ENCODE measurements around the gene VAT1L. TPM values are rescaled to one million over a fixed set of nuclear protein-coding genes. Genes with fewer than 3 reads are reported as not detected.

Gene VAT1L
- polyA plus RNA-seq, 2 donors, result 0.04 to 0.13 TPM

- Histone ChIP-seq H3K9me3 (ENCODE audit: control insufficient read depth in 2 of 2, insufficient read depth in 1 of 2, low read depth in 1 of 2, low read length in 1 of 2) (peaks cover 0 to 3% of the 10 kb centered on the region in 2 donors), H3K27ac (ENCODE audit: low read depth in 2 of 2, low read length in 1 of 2) (no peak overlapping the region), H3K36me3 (ENCODE audit: control insufficient read depth in 2 of 2, insufficient read depth in 2 of 2, low read length in 1 of 2) (no peaks in the 10 kb centered on the region), H3K4me3 (ENCODE audit: low read depth in 1 of 2, low read length in 2 of 2) (no peak overlapping the region), H3K4me1 (ENCODE audit: control insufficient read depth in 2 of 2, insufficient read depth in 2 of 2, low read length in 1 of 2) (no peaks in the 10 kb centered on the region), H3K27me3 (ENCODE audit: control insufficient read depth in 1 of 2, insufficient read depth in 2 of 2, low read length in 2 of 2) (no peaks in the 10 kb centered on the region)
- 88% methylated on average over 11 of the region's 11 CpGs for WGBS, 2 donors
Measured at GRCh38 chr16:77859493-77860232, 71.3 kb downstream of the VAT1L start.

DNA sequence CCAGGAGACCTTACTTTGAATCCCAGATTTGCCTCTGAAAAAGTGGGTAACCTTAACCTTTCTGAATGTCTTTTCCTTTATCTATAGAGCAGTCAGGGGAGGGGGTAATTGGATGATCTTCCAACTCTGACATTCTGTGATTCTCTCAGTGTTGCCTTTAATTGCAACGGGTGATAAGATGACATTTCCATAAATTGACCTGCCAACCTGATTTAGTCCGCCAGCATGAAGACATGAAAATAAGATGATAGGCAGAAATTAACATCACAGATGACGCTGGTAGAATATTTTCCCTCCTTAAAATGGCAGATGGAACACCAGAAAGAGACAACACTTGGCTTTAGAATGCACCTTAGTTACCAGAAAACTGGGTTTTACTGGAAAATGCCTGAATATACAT lies 72.6 kb downstream of the VAT1L start:
- no peaks in the 10 kb centered on the region for H3K36me3 ChIP-seq (ENCODE audit: control insufficient read depth in 2 of 2, insufficient read depth in 2 of 2, low read length in 1 of 2)
- no peak overlapping the region for H3K27ac ChIP-seq (ENCODE audit: low read depth in 2 of 2, low read length in 1 of 2)
- H3K4me1 ChIP-seq (ENCODE audit: control insufficient read depth in 2 of 2, insufficient read depth in 2 of 2, low read length in 1 of 2), result no peaks in the 10 kb centered on the region
- peaks cover 0 to 3% of the 10 kb centered on the region in 2 donors for H3K9me3 ChIP-seq (ENCODE audit: control insufficient read depth in 2 of 2, insufficient read depth in 1 of 2, low read depth in 1 of 2, low read length in 1 of 2)
- WGBS, 2 donors, result 84 to 86% methylated on average over 3 of the region's 3 CpGs
- no peak overlapping the region for H3K4me3 ChIP-seq (ENCODE audit: low read depth in 1 of 2, low read length in 2 of 2)
- no peaks in the 10 kb centered on the region for H3K27me3 ChIP-seq (ENCODE audit: control insufficient read depth in 1 of 2, insufficient read depth in 2 of 2, low read length in 2 of 2)

DNA sequence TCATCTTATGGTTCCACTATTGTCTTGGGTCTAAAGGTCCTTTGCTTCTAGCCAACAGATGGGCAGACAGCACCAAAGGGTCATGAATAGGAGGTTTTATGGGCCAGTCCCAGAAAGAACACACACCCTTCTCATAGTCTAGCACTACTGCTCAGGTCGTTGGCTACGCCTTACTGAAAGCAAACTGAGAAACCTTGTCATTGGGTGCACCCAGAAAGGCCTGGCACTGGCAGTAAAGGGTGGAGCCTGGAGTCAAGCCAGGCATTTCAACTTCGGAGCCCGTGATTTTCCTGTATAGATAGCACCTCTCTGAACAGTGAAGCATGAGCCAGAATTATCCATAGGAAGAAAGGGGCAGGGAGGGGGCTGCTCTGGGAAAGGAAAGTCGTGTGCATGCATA lies 74.9 kb downstream of the VAT1L start:
- H3K4me3 ChIP-seq (ENCODE audit: low read depth in 1 of 2, low read length in 2 of 2), result no peak overlapping the region
- no peaks in the 10 kb centered on the region for H3K36me3 ChIP-seq (ENCODE audit: control insufficient read depth in 2 of 2, insufficient read depth in 2 of 2, low read length in 1 of 2)
- no peak overlapping the region for H3K27ac ChIP-seq (ENCODE audit: low read depth in 2 of 2, low read length in 1 of 2)
- H3K9me3 ChIP-seq (ENCODE audit: control insufficient read depth in 2 of 2, insufficient read depth in 1 of 2, low read depth in 1 of 2, low read length in 1 of 2), result peaks cover 0 to 3% of the 10 kb centered on the region in 2 donors
- H3K27me3 ChIP-seq (ENCODE audit: control insufficient read depth in 1 of 2, insufficient read depth in 2 of 2, low read length in 2 of 2), result no peaks in the 10 kb centered on the region
- WGBS, 2 donors, result 33 to 39% methylated on average over 5 of the region's 5 CpGs
- no peaks in the 10 kb centered on the region for H3K4me1 ChIP-seq (ENCODE audit: control insufficient read depth in 2 of 2, insufficient read depth in 2 of 2, low read length in 1 of 2)

DNA sequence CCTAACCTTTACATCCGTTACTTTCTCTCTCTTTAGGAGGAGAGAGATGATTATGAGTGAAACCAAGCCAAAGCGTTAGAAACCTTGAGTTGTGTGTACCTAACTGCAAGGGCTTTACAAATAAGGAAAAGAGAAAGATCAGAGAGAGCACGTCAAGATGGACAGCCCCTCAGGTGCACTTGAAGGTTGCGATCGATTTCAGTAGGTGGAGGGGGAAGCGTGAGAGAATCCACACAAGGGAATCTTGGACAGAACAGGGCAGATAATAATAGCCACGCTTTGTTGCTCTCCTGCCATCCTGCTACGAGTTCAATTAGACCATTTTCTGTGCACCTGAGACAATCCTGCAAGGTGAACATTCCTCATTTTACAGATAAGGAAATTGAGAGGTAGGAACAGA lies 78.4 kb downstream of the VAT1L start:
- H3K4me3 ChIP-seq (ENCODE audit: low read depth in 1 of 2, low read length in 2 of 2), result no peak overlapping the region
- no peaks in the 10 kb centered on the region for H3K36me3 ChIP-seq (ENCODE audit: control insufficient read depth in 2 of 2, insufficient read depth in 2 of 2, low read length in 1 of 2)
- H3K9me3 ChIP-seq (ENCODE audit: control insufficient read depth in 2 of 2, insufficient read depth in 1 of 2, low read depth in 1 of 2, low read length in 1 of 2), result no peaks in the 10 kb centered on the region
- WGBS, 2 donors, result 53 to 69% methylated on average over 8 of the region's 8 CpGs
- H3K27me3 ChIP-seq (ENCODE audit: control insufficient read depth in 1 of 2, insufficient read depth in 2 of 2, low read length in 2 of 2), result no peaks in the 10 kb centered on the region
- H3K27ac ChIP-seq (ENCODE audit: low read depth in 2 of 2, low read length in 1 of 2), result no peak overlapping the region
- H3K4me1 ChIP-seq (ENCODE audit: control insufficient read depth in 2 of 2, insufficient read depth in 2 of 2, low read length in 1 of 2), result no peaks in the 10 kb centered on the region

- WGBS, 2 donors, result 70 to 76% methylated on average over 2 of the region's 2 CpGs
- Histone ChIP-seq H3K27me3 (ENCODE audit: control insufficient read depth in 1 of 2, insufficient read depth in 2 of 2, low read length in 2 of 2) (no peaks in the 10 kb centered on the region), H3K4me1 (ENCODE audit: control insufficient read depth in 2 of 2, insufficient read depth in 2 of 2, low read length in 1 of 2) (no peaks in the 10 kb centered on the region), H3K4me3 (ENCODE audit: low read depth in 1 of 2, low read length in 2 of 2) (no peak overlapping the region), H3K9me3 (ENCODE audit: control insufficient read depth in 2 of 2, insufficient read depth in 1 of 2, low read depth in 1 of 2, low read length in 1 of 2) (no peaks in the 10 kb centered on the region), H3K36me3 (ENCODE audit: control insufficient read depth in 2 of 2, insufficient read depth in 2 of 2, low read length in 1 of 2) (no peaks in the 10 kb centered on the region), H3K27ac (ENCODE audit: low read depth in 2 of 2, low read length in 1 of 2) (no peak overlapping the region)
Measured at GRCh38 chr16:77868052-77868451, 79.7 kb downstream of the VAT1L start.

- no peak overlapping the region for H3K4me3 ChIP-seq (ENCODE audit: low read depth in 1 of 2, low read length in 2 of 2)
- no peaks in the 10 kb centered on the region for H3K4me1 ChIP-seq (ENCODE audit: control insufficient read depth in 2 of 2, insufficient read depth in 2 of 2, low read length in 1 of 2)
- no peaks in the 10 kb centered on the region for H3K9me3 ChIP-seq (ENCODE audit: control insufficient read depth in 2 of 2, insufficient read depth in 1 of 2, low read depth in 1 of 2, low read length in 1 of 2)
- H3K36me3 ChIP-seq (ENCODE audit: control insufficient read depth in 2 of 2, insufficient read depth in 2 of 2, low read length in 1 of 2), result no peaks in the 10 kb centered on the region
- no peaks in the 10 kb centered on the region for H3K27me3 ChIP-seq (ENCODE audit: control insufficient read depth in 1 of 2, insufficient read depth in 2 of 2, low read length in 2 of 2)
- no peak overlapping the region for H3K27ac ChIP-seq (ENCODE audit: low read depth in 2 of 2, low read length in 1 of 2)
- WGBS, 2 donors, result 74% methylated on average over 5 of the region's 5 CpGs
Measured at GRCh38 chr16:77868478-77868877, 80.1 kb downstream of the VAT1L start.

GRCh38 chr16:77869997-77870813 lies 81.8 kb downstream of the VAT1L start:
- Histone ChIP-seq H3K36me3 (ENCODE audit: control insufficient read depth in 2 of 2, insufficient read depth in 2 of 2, low read length in 1 of 2) (no peaks in the 10 kb centered on the region), H3K27ac (ENCODE audit: low read depth in 2 of 2, low read length in 1 of 2) (no peak overlapping the region)
- 42 to 43% methylated on average over 13 of the region's 13 CpGs for WGBS, 2 donors

DNA sequence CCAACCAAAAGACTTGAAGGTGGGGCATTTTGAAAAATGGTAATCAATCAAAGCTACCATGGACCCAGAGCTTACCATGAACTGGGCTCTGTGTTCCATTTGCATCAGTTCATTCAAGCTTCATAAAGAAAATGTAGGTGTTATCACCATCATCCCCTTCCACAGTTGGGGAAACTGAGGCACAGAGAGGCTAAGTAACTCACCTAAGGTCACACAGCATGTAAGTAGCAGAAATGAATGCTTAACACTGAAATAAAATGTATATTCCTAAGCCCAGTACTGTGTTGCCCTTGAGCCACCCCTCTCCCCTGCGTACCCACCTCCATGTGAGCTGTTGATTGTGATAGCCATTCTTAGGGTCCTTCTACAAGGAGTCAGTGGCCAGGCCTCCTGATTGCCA lies 83.6 kb downstream of the VAT1L start:
- 91 to 96% methylated on average over 1 of the region's 1 CpG for WGBS, 2 donors
- Histone ChIP-seq H3K4me3 (ENCODE audit: low read depth in 1 of 2, low read length in 2 of 2) (no peak overlapping the region), H3K27ac (ENCODE audit: low read depth in 2 of 2, low read length in 1 of 2) (no peak overlapping the region), H3K4me1 (ENCODE audit: control insufficient read depth in 2 of 2, insufficient read depth in 2 of 2, low read length in 1 of 2) (peaks cover 0 to 2% of the 10 kb centered on the region in 2 donors), H3K36me3 (ENCODE audit: control insufficient read depth in 2 of 2, insufficient read depth in 2 of 2, low read length in 1 of 2) (no peaks in the 10 kb centered on the region), H3K27me3 (ENCODE audit: control insufficient read depth in 1 of 2, insufficient read depth in 2 of 2, low read length in 2 of 2) (no peaks in the 10 kb centered on the region), H3K9me3 (ENCODE audit: control insufficient read depth in 2 of 2, insufficient read depth in 1 of 2, low read depth in 1 of 2, low read length in 1 of 2) (peaks cover 0 to 4% of the 10 kb centered on the region in 2 donors)

More at GRCh38 chr16:77869997-77870813, 81.8 kb downstream of the VAT1L start:
- H3K27me3 ChIP-seq (ENCODE audit: control insufficient read depth in 1 of 2, insufficient read depth in 2 of 2, low read length in 2 of 2), result no peaks in the 10 kb centered on the region
- H3K4me3 ChIP-seq (ENCODE audit: low read depth in 1 of 2, low read length in 2 of 2), result no peak overlapping the region
- peaks cover 0 to 2% of the 10 kb centered on the region in 2 donors for H3K4me1 ChIP-seq (ENCODE audit: control insufficient read depth in 2 of 2, insufficient read depth in 2 of 2, low read length in 1 of 2)
- peaks cover 0 to 4% of the 10 kb centered on the region in 2 donors for H3K9me3 ChIP-seq (ENCODE audit: control insufficient read depth in 2 of 2, insufficient read depth in 1 of 2, low read depth in 1 of 2, low read length in 1 of 2)

- WGBS, 2 donors, result 77 to 80% methylated on average over 3 of the region's 3 CpGs
- Histone ChIP-seq H3K27ac (ENCODE audit: low read depth in 2 of 2, low read length in 1 of 2) (no peak overlapping the region), H3K9me3 (ENCODE audit: control insufficient read depth in 2 of 2, insufficient read depth in 1 of 2, low read depth in 1 of 2, low read length in 1 of 2) (peaks cover 0 to 4% of the 10 kb centered on the region in 2 donors), H3K27me3 (ENCODE audit: control insufficient read depth in 1 of 2, insufficient read depth in 2 of 2, low read length in 2 of 2) (no peaks in the 10 kb centered on the region), H3K4me3 (ENCODE audit: low read depth in 1 of 2, low read length in 2 of 2) (no peak overlapping the region), H3K36me3 (ENCODE audit: control insufficient read depth in 2 of 2, insufficient read depth in 2 of 2, low read length in 1 of 2) (no peaks in the 10 kb centered on the region), H3K4me1 (ENCODE audit: control insufficient read depth in 2 of 2, insufficient read depth in 2 of 2, low read length in 1 of 2) (peaks cover 0 to 2% of the 10 kb centered on the region in 2 donors)
Measured at GRCh38 chr16:77873066-77873465, 84.7 kb downstream of the VAT1L start.
